H1 (cell line): ENCODE measurements around the gene GPC1. TPM values are rescaled to one million over a fixed set of nuclear protein-coding genes. Genes with fewer than 3 reads are reported as not detected.

Experiments used
- CTCF ChIA-PET: fragments of 300-600 bp; sonication (Branson Sonifier 250); formaldehyde crosslinking; loops from one replicate; lab custom pipeline; 2021; ENCODE audit not compliant: partially characterized antibody; lab: Charles Lee
- POLR2A ChIA-PET: fragments of 300-600 bp; sonication (Branson Sonifier 250); formaldehyde crosslinking; loops from one replicate; lab custom pipeline; 2021; ENCODE audit warnings: inconsistent platforms; ENCODE audit not compliant: partially characterized antibody; lab: Charles Lee
- DNase-seq, 2 experiments: peaks; one replicate each; pipeline versions ENCODE4 v3.0.0 to v3.0.0-alpha.2; 2010 to 2022; ENCODE audit warnings: low spot score in 2 of 2, low read depth in 1 of 2, mixed read lengths in 1 of 2
- FAIRE-seq: peaks from 2 replicates; lab custom pipeline; 2011; peaks lifted over from hg19 to GRCh38; lab: Jason Lieb, UNC
- H2AFZ ChIP-seq: 2 replicates; pipeline ENCODE4 v1.8.1; 2012; ENCODE audit warnings: low read length, inconsistent platforms
- H2AK5ac ChIP-seq: 2 replicates; pipeline ENCODE4 v1.6.1; 2013; ENCODE audit warnings: low read depth, low read length
- H2BK120ac ChIP-seq: replicated peaks from 2 replicates; pipeline ENCODE3; 2013; ENCODE audit warnings: low read depth, low read length, inconsistent platforms
- H2BK12ac ChIP-seq: 2 replicates; pipeline ENCODE4 v1.6.1; 2013; ENCODE audit warnings: low read depth, low read length
- H2BK15ac ChIP-seq: 2 replicates; pipeline ENCODE4 v1.6.1; 2013; ENCODE audit warnings: low read length
- H2BK20ac ChIP-seq: 2 replicates; pipeline ENCODE4 v1.6.1; 2013; ENCODE audit warnings: low read length
- H2BK5ac ChIP-seq: 2 replicates; pipeline ENCODE4 v1.6.1; 2013; ENCODE audit warnings: low read depth, low read length
- H3K14ac ChIP-seq: 2 replicates; pipeline ENCODE4 v1.6.1; 2013; ENCODE audit warnings: inconsistent platforms; ENCODE audit not compliant: insufficient read length
- H3K18ac ChIP-seq: 2 replicates; pipeline ENCODE4 v1.6.1; 2013; ENCODE audit warnings: low read length; ENCODE audit errors: extremely low read depth
- H3K23ac ChIP-seq: 2 replicates; pipeline ENCODE4 v1.6.1; 2013; ENCODE audit warnings: inconsistent platforms; ENCODE audit not compliant: insufficient read length
- H3K23me2 ChIP-seq: 2 replicates; pipeline ENCODE4 v1.6.1; 2013; ENCODE audit warnings: low read depth, low read length
- H3K27ac ChIP-seq: 2 replicates; pipeline ENCODE4 v1.6.1; 2011; ENCODE audit warnings: low read depth, low read length, inconsistent platforms
- H3K27me3 ChIP-seq, 4 experiments: replicated peaks in 1 of 4; 1 replicate in 1 of 4; 2 replicates in 3 of 4; pipeline versions ENCODE4 v1.6.1 to v1.8.1; 2011 to 2013; ENCODE audit warnings: low read length in 3 of 4, mild to moderate bottlenecking in 3 of 4, inconsistent platforms in 2 of 4, mixed read lengths in 2 of 4, moderate library complexity in 1 of 4; ENCODE audit not compliant: control insufficient read depth in 3 of 4, insufficient read depth in 3 of 4; ENCODE audit errors: extremely low read depth in 1 of 4
- H3K36me3 ChIP-seq, 4 experiments: 2 replicates each; pipeline versions ENCODE4 v1.6.1 to v1.8.1; 2011 to 2013; ENCODE audit warnings: mild to moderate bottlenecking in 4 of 4, low read length in 3 of 4, moderate library complexity in 2 of 4, control low read depth in 1 of 4, inconsistent platforms in 1 of 4; ENCODE audit not compliant: insufficient read depth in 4 of 4, control insufficient read depth in 2 of 4
- H3K4ac ChIP-seq: replicated peaks from 2 replicates; pipeline ENCODE3; 2013; ENCODE audit warnings: low read length, low read depth, mixed read lengths, inconsistent platforms; ENCODE audit not compliant: insufficient read length
- H3K4me1 ChIP-seq, 4 experiments: replicated peaks in 1 of 4; 1 replicate in 1 of 4; 2 replicates in 3 of 4; pipeline versions ENCODE4 v1.6.1 to v1.8.1; 2011 to 2013; ENCODE audit warnings: low read length in 3 of 4, inconsistent platforms in 2 of 4, mixed read lengths in 1 of 4; ENCODE audit not compliant: insufficient read depth in 4 of 4, control insufficient read depth in 3 of 4
- H3K4me2 ChIP-seq, 2 experiments: 2 replicates each; pipeline versions ENCODE4 v1.6.1 to v1.8.1; 2011 to 2013; ENCODE audit warnings: low read depth in 2 of 2, low read length in 2 of 2, control low read depth in 1 of 2, inconsistent platforms in 1 of 2, mild to moderate bottlenecking in 1 of 2; ENCODE audit not compliant: insufficient read depth in 1 of 2
- H3K4me3 ChIP-seq, 4 experiments: fragments of 200-600, 300-600 bp in 1 of 4; sonication (generic), shearing (Covaris generic), sonication (Bioruptor Twin) in 1 of 4; 2 replicates each; pipeline versions ENCODE4 v1.5.1 to v1.8.1; 2011 to 2016; ENCODE audit warnings: low read length in 4 of 4, low read depth in 3 of 4, control low read depth in 2 of 4, inconsistent platforms in 2 of 4, mild to moderate bottlenecking in 2 of 4, mixed read lengths in 1 of 4, moderate library complexity in 1 of 4; ENCODE audit not compliant: insufficient read depth in 2 of 4; ENCODE audit errors: extremely low read depth in 1 of 4
- H3K56ac ChIP-seq: replicated peaks from 2 replicates; pipeline ENCODE3; 2013; ENCODE audit warnings: low read depth, mild to moderate bottlenecking, mixed read lengths, low read length, inconsistent platforms; ENCODE audit not compliant: insufficient read length
- H3K79me1 ChIP-seq: 2 replicates; pipeline ENCODE4 v1.6.1; 2013; ENCODE audit warnings: low read depth, low read length, control low read depth
- H3K79me2 ChIP-seq, 2 experiments: 2 replicates each; pipeline versions ENCODE4 v1.6.1 to v1.8.1; 2012 to 2013; ENCODE audit warnings: low read length in 2 of 2, mild to moderate bottlenecking in 2 of 2, inconsistent platforms in 1 of 2; ENCODE audit not compliant: insufficient read depth in 2 of 2, control insufficient read depth in 1 of 2
- H3K9ac ChIP-seq, 4 experiments: replicated peaks in 1 of 4; 1 replicate in 1 of 4; 2 replicates in 3 of 4; pipeline versions ENCODE4 v1.6.1 to v1.8.1; 2011 to 2013; ENCODE audit warnings: low read depth in 3 of 4, low read length in 3 of 4, control low read depth in 2 of 4, mild to moderate bottlenecking in 2 of 4, moderate library complexity in 2 of 4, inconsistent platforms in 1 of 4; ENCODE audit errors: extremely low read depth in 1 of 4
- H3K9me3 ChIP-seq, 2 experiments: 2 replicates each; pipeline versions ENCODE4 v1.6.1 to v1.8.1; 2012 to 2013; ENCODE audit warnings: mild to moderate bottlenecking in 2 of 2, moderate library complexity in 2 of 2, control low read depth in 1 of 2, inconsistent platforms in 1 of 2, low read depth in 1 of 2, low read length in 1 of 2, mixed read lengths in 1 of 2; ENCODE audit not compliant: insufficient read depth in 2 of 2
- H4K20me1 ChIP-seq, 2 experiments: replicated peaks in 1 of 2; 2 replicates each; pipeline versions ENCODE3 to v1.8.1; 2011 to 2013; ENCODE audit warnings: inconsistent platforms in 2 of 2, low read length in 2 of 2, mild to moderate bottlenecking in 1 of 2; ENCODE audit not compliant: insufficient read depth in 2 of 2, control insufficient read depth in 1 of 2
- H4K5ac ChIP-seq: 2 replicates; pipeline ENCODE4 v1.6.1; 2013; ENCODE audit warnings: low read length, low read depth, mixed read lengths, inconsistent platforms; ENCODE audit not compliant: insufficient read length
- H4K8ac ChIP-seq: 2 replicates; pipeline ENCODE4 v1.8.0; 2013; ENCODE audit warnings: mild to moderate bottlenecking, moderate library complexity, low read length, inconsistent platforms; ENCODE audit not compliant: insufficient read depth; ENCODE audit errors: extremely low read depth
- H4K91ac ChIP-seq: replicated peaks from 2 replicates; pipeline ENCODE3; 2013; ENCODE audit warnings: low read length, mixed read lengths, inconsistent platforms; ENCODE audit not compliant: insufficient read length
- BACH1 ChIP-seq: IDR thresholded peaks from 2 replicates; pipeline ENCODE4 v1.6.1; 2012; ENCODE audit warnings: low read length, improper control_type of control experiment
- RBBP5 ChIP-seq: IDR thresholded peaks from 2 replicates; pipeline ENCODE4 v1.7.1; 2012; ENCODE audit warnings: low read depth, mild to moderate bottlenecking, inconsistent platforms, low read length, moderate library complexity, borderline replicate concordance
- SIN3A ChIP-seq, 2 experiments: IDR thresholded peaks in 1 of 2; conservative IDR thresholded peaks in 1 of 2; 2 replicates each; pipeline ENCODE4 v1.6.1; 2011 to 2012; ENCODE audit warnings: low read length in 2 of 2, improper control_type of control experiment in 1 of 2, low read depth in 1 of 2, mild to moderate bottlenecking in 1 of 2
- WGBS, 2 experiments: shearing (Covaris generic) in 1 of 2; methylation state at CpG; one replicate each; pipeline versions ENCODE4 v1.1.6 to v1.1.7; 2013 to 2015; ENCODE audit warnings: low lambda C conversion rate in 2 of 2, mixed read lengths in 2 of 2, inconsistent platforms in 1 of 2, low coverage in 1 of 2, missing lambda C conversion rate in 1 of 2; ENCODE audit not compliant: insufficient replicate concordance in 2 of 2, insufficient coverage in 1 of 2, insufficient read length in 1 of 2; ENCODE audit errors: extremely low coverage in 1 of 2, missing lambda C conversion rate in 1 of 2; 5-methylcytosine and 5-hydroxymethylcytosine counted together
- polyA plus RNA-seq, 7 experiments: library from polyadenylated mRNA; depleted of rRNA in 3 of 7; stranded (reverse) in 5 of 7; unstranded in 2 of 7; fragments of >200 nt in 5 of 7; fragments of 200-250 nt in 2 of 7; gene quantifications; 1 replicate in 5 of 7; 2 replicates in 1 of 7; 4 replicates in 1 of 7; pipeline versions ENCODE4 v1.2.1 to v1.2.3, GENCODE V29; 2011 to 2013; ENCODE audit warnings: missing spikeins in 2 of 7, mixed read lengths in 2 of 7
- total RNA-seq: library from RNA; stranded (reverse); fragmentation: NEBNext Ultra II Directional; extraction: Animal tissue kit (Norgen Biotek cat#: 25700); gene quantifications from 2 replicates; pipeline ENCODE4 v1.2.1, GENCODE V29; 2021

GPC1 gene
- total and polyA plus RNA-seq, 2 of the 8 experiments (the other 6 are each of a cell fraction or from before 2014, with no cell fraction given), result 21.9 to 28.3 TPM

GRCh38 chr2:240440704-240441320 lies 5.3 kb downstream of the GPC1 start:
- peak overlapping the region; percentile 42 for H4K91ac ChIP-seq
- TF ChIP-seq RBBP5 (no peak), SIN3A (conservative IDR thresholded peaks at IDR 0.05 in 1 of 2, IDR thresholded peaks at IDR 0.05 in 1 of 2; ENCODE audit: low read depth in 1 of 2, low read length in 2 of 2) (no peak), BACH1 (no peak)

More at GRCh38 chr2:240440704-240441320, 5.3 kb downstream of the GPC1 start:
- H3K9me3 ChIP-seq, result no peaks in the 10 kb centered on the region
- H2BK15ac ChIP-seq, result no peak overlapping the region
- ChIA-PET POLR2A (no interaction called here), CTCF (interaction anchor here (1.5 to 1.9 kb wide), 2 partner anchors 11 to 208 kb away, joined by 4 to 5 read pairs; no protein-coding TSS in a partner anchor)
- WGBS, 2 experiments, result 95% methylated on average over 16 of the region's 18 CpGs; no CpG with 5 or more reads in 1 of the 2 experiments
- H2BK120ac ChIP-seq, result no peak overlapping the region
- H3K27me3 ChIP-seq, result peaks cover 14 to 19% (median 16%) of the 10 kb centered on the region in 4 experiments
- no peak overlapping the region for H2AK5ac ChIP-seq
- no peak for FAIRE-seq
- no peak overlapping the region for H3K18ac ChIP-seq
- H2BK12ac ChIP-seq, result no peak overlapping the region
- DNase-seq, result peak in 1 of 2 experiments; percentile 42
- H3K14ac ChIP-seq, result no peak overlapping the region
- H3K4me3 ChIP-seq, result no peak overlapping the region
- H3K4me1 ChIP-seq, result peaks cover 0 to 9% (median 1%) of the 10 kb centered on the region in 4 experiments; a peak in 4 of 7 replicates
- H2AFZ ChIP-seq, result no peak overlapping the region
- peaks cover 2% of the 10 kb centered on the region; the same call in 1 of the 2 replicates for H3K23me2 ChIP-seq
- H3K79me1 ChIP-seq, result peaks cover 5% of the 10 kb centered on the region; the same call in 1 of the 2 replicates
- H2BK5ac ChIP-seq, result peak overlapping the region; percentile 49; the same call in 1 of the 2 replicates
- no peak overlapping the region for H3K9ac ChIP-seq
- no peaks in the 10 kb centered on the region; a peak in 1 of 8 replicates for H3K36me3 ChIP-seq
- H3K4ac ChIP-seq, result no peak overlapping the region
- no peak overlapping the region for H3K23ac ChIP-seq
- peaks cover 24 to 48% of the 10 kb centered on the region in 2 experiments for H4K20me1 ChIP-seq
- peaks cover 0 to 9% of the 10 kb centered on the region in 2 experiments; a peak in 1 of 4 replicates for H3K79me2 ChIP-seq
- H3K27ac ChIP-seq, result no peak overlapping the region
- H4K8ac ChIP-seq, result no peak overlapping the region; the same call in 1 of the 2 replicates
- no peak overlapping the region for H3K4me2 ChIP-seq
- no peak overlapping the region for H3K56ac ChIP-seq
- H4K5ac ChIP-seq, result no peak overlapping the region
- H2BK20ac ChIP-seq, result no peak overlapping the region
